Glomerular endothelial cell (primary cell): Measurements from ENCODE around the gene CFAP299. TPM values are rescaled to one million over a fixed set of nuclear protein-coding genes. Genes with fewer than 3 reads are reported as not detected.
"Not testable (repeated sequence)": the region's sequence is repeated elsewhere in the genome, so short reads cannot be mapped to it uniquely, and the experiment has no call there.

Source experiments
- DNase-seq: peaks from one replicate; pipeline ENCODE4 v3.0.0-alpha.2; 2011; ENCODE audit warnings: low read depth, low spot score; ENCODE audit errors: extremely low read depth
- total RNA-seq: library from RNA; depleted of rRNA; stranded (reverse); fragments of >200 nt; gene quantifications from 2 replicates; pipeline ENCODE4 v1.2.3, GENCODE V29; 2015

Gene CFAP299
- total RNA-seq, 1 donor from 2014 or later = not detected

- not testable (repeated sequence) for DNase-seq
These were observed 465.2 kb downstream of the CFAP299 start for GRCh38 chr4:80800719-80801118.

- DNase-seq = no peak
These were observed 467.8 kb downstream of the CFAP299 start for GRCh38 chr4:80803337-80803736.

- DNase-seq = no peak
These were observed 470.9 kb downstream of the CFAP299 start for GRCh38 chr4:80806472-80806871.

- DNase-seq = no peak
These were observed 473.7 kb downstream of the CFAP299 start for GRCh38 chr4:80809039-80809729.

- DNase-seq = no peak
These were observed 475.9 kb downstream of the CFAP299 start for GRCh38 chr4:80811406-80811805.

GRCh38 chr4:80812145-80812544, 476.6 kb downstream of the CFAP299 start:
- no peak for DNase-seq

GRCh38 chr4:80814266-80814665, 478.7 kb downstream of the CFAP299 start:
- DNase-seq = no peak

GRCh38 chr4:80831383-80832361, 496.1 kb downstream of the CFAP299 start:
- no peak for DNase-seq

- DNase-seq = no peak
These were observed 503.8 kb downstream of the CFAP299 start for GRCh38 chr4:80839281-80839680.

GRCh38 chr4:80839792-80840191, 504.3 kb downstream of the CFAP299 start:
- DNase-seq = no peak

- DNase-seq = no peak
These were observed 504.9 kb downstream of the CFAP299 start for GRCh38 chr4:80840396-80840795.

- no peak for DNase-seq
These were observed 506.2 kb downstream of the CFAP299 start for GRCh38 chr4:80841587-80842281.

GRCh38 chr4:80846210-80846609, 510.7 kb downstream of the CFAP299 start:
- no peak for DNase-seq

- DNase-seq = no peak
These were observed 516.5 kb downstream of the CFAP299 start for GRCh38 chr4:80852061-80852460.

- no peak for DNase-seq
These were observed 538.0 kb downstream of the CFAP299 start for GRCh38 chr4:80873571-80873970.

- DNase-seq = no peak
These were observed 539.4 kb downstream of the CFAP299 start for GRCh38 chr4:80874979-80875378.

- no peak for DNase-seq
These were observed 540.1 kb downstream of the CFAP299 start for GRCh38 chr4:80875642-80876041.

- no peak for DNase-seq
These were observed 541.3 kb downstream of the CFAP299 start for GRCh38 chr4:80876810-80877209.

GRCh38 chr4:80878218-80878617, 542.7 kb downstream of the CFAP299 start:
- no peak for DNase-seq

- no peak for DNase-seq
These were observed 562.2 kb downstream of the CFAP299 start for GRCh38 chr4:80897537-80898303.
